GM23338 (cell line): ENCODE measurements around the gene DCN. TPM values are rescaled to one million over a fixed set of nuclear protein-coding genes. Genes with fewer than 3 reads are reported as not detected.

Experiments used
- ATAC-seq: fragments of 200-7000 bp; cut with Tn5 transposase; 3 replicates; pipeline ENCODE4 v1.9.1; 2020
- DNase-seq: peaks from one replicate; pipeline ENCODE4 v3.0.0-alpha.2; 2015; ENCODE audit warnings: low spot score
- H2AFZ ChIP-seq: fragments of 200-600 bp; sonication (generic); 2 replicates; pipeline ENCODE4 v1.8.0; 2016; ENCODE audit warnings: antibody characterized with exemption, mild to moderate bottlenecking, moderate library complexity
- H3F3A ChIP-seq: fragments of 200-600 bp; sonication (generic); replicated peaks from 2 replicates; pipeline ENCODE4 v1.8.0; 2017; ENCODE audit warnings: antibody characterized with exemption, mixed run types, low read depth
- H3K27ac ChIP-seq: fragments of 200-600 bp; sonication (generic); 2 replicates; pipeline ENCODE4 v1.6.1; 2016; ENCODE audit warnings: low read depth
- H3K27me3 ChIP-seq: fragments of 200-600 bp; sonication (generic); 2 replicates; pipeline ENCODE4 v1.8.0; 2016; ENCODE audit warnings: mild to moderate bottlenecking, mixed run types, moderate library complexity; ENCODE audit not compliant: insufficient read depth
- H3K36me3 ChIP-seq: fragments of 200-600 bp; sonication (generic); 2 replicates; pipeline ENCODE4 v1.8.0; 2016; ENCODE audit warnings: mild to moderate bottlenecking; ENCODE audit not compliant: insufficient read depth
- H3K4me1 ChIP-seq: fragments of 200-600 bp; sonication (generic); 2 replicates; pipeline ENCODE4 v1.8.0; 2016; ENCODE audit warnings: mild to moderate bottlenecking, moderate library complexity; ENCODE audit not compliant: insufficient read depth
- H3K4me2 ChIP-seq: fragments of 200-600 bp; sonication (generic); 2 replicates; pipeline ENCODE4 v1.7.1; 2017; ENCODE audit warnings: mixed run types
- H3K4me3 ChIP-seq: fragments of 200-600 bp; sonication (generic); 2 replicates; pipeline ENCODE4 v1.6.1; 2016; ENCODE audit warnings: mixed run types
- H3K79me2 ChIP-seq: fragments of 200-600 bp; sonication (generic); replicated peaks from 2 replicates; pipeline ENCODE4 v1.8.0; 2017; ENCODE audit warnings: mild to moderate bottlenecking; ENCODE audit not compliant: insufficient read depth
- H3K9me2 ChIP-seq: fragments of 200-600 bp; sonication (generic); 2 replicates; pipeline ENCODE4 v1.8.0; 2017; ENCODE audit not compliant: insufficient read depth
- H4K20me1 ChIP-seq: fragments of 200-600 bp; sonication (generic); replicated peaks from 2 replicates; pipeline ENCODE4 v1.8.0; 2017; ENCODE audit warnings: mild to moderate bottlenecking; ENCODE audit not compliant: insufficient read depth
- H3K27ac Mint-ChIP-seq: 2 replicates; pipeline ENCODE4 v1.8.0; 2020; ENCODE audit warnings: inconsistent platforms, mild to moderate bottlenecking, moderate library complexity, mixed read lengths
- H3K27me3 Mint-ChIP-seq: 3 replicates; pipeline ENCODE4 v1.8.0; 2022; ENCODE audit warnings: low read depth, mild to moderate bottlenecking, moderate library complexity, mixed read lengths, inconsistent platforms; ENCODE audit not compliant: insufficient read depth, poor library complexity
- H3K36me3 Mint-ChIP-seq: 3 replicates; pipeline ENCODE4 v1.8.0; 2021; ENCODE audit warnings: low read depth, mild to moderate bottlenecking, inconsistent platforms, moderate library complexity, mixed read lengths
- H3K4me1 Mint-ChIP-seq: 3 replicates; pipeline ENCODE4 v1.8.0; 2020; ENCODE audit warnings: mild to moderate bottlenecking, inconsistent platforms, mixed read lengths
- H3K4me3 Mint-ChIP-seq: 3 replicates; pipeline ENCODE4 v1.8.0; 2021; ENCODE audit warnings: moderate library complexity, mild to moderate bottlenecking, inconsistent platforms, mixed read lengths
- H3K9me3 Mint-ChIP-seq: 3 replicates; pipeline ENCODE4 v1.8.0; 2020; ENCODE audit warnings: moderate library complexity, mild to moderate bottlenecking, inconsistent platforms, mixed read lengths
- CREB1 ChIP-seq: fragments of 250-450 bp; sonication (Bioruptor Pico); IDR thresholded peaks from 2 replicates; pipeline ENCODE4 v1.5.0; 2020; ENCODE audit warnings: low read depth, mild to moderate bottlenecking, moderate library complexity
- EZH2 ChIP-seq: fragments of 200-600 bp; sonication (generic); IDR thresholded peaks from one replicate; pipeline ENCODE4 v1.8.0; 2017; ENCODE audit warnings: antibody characterized with exemption, mild to moderate bottlenecking, low read depth; ENCODE audit not compliant: unreplicated experiment
- EZH2phosphoT487 ChIP-seq: fragments of 200-600 bp; sonication (generic); IDR thresholded peaks from one replicate; pipeline ENCODE4 v1.8.1; 2018; ENCODE audit warnings: antibody characterized with exemption; ENCODE audit not compliant: unreplicated experiment
- JUNB ChIP-seq: IDR thresholded peaks from one replicate; pipeline ENCODE4 v1.6.1; 2016; ENCODE audit warnings: antibody characterized with exemption; ENCODE audit not compliant: unreplicated experiment
- ZNF114 ChIP-seq: fragments of 250-450 bp; sonication (Bioruptor Pico); IDR thresholded peaks from 2 replicates; pipeline ENCODE4 v1.5.0; 2020; ENCODE audit warnings: mild to moderate bottlenecking, moderate library complexity
- polyA plus RNA-seq: library from polyadenylated mRNA; unstranded; fragments of >200 nt; fragmentation: Nextera tagmentation; extraction: Ambion mirVana; gene quantifications from 2 replicates; pipeline ENCODE4 v1.2.1, GENCODE V29; 2016
- total RNA-seq: library from RNA; depleted of rRNA; stranded (reverse); fragments of >200 nt; shearing (Covaris generic); gene quantifications from 2 replicates; pipeline ENCODE4 v1.2.3, GENCODE V29; 2014
- TF ChIP-seq, protein P1 (sequence below): fragments of 250-450 bp; sonication (Bioruptor Pico); IDR thresholded peaks from 2 replicates; pipeline ENCODE4 v1.5.0; 2020; ENCODE audit warnings: mild to moderate bottlenecking, moderate library complexity
- TF ChIP-seq, protein P2 (sequence below), 2 experiments: fragments of 200-600 bp in 1 of 2; sonication (generic) in 1 of 2; conservative IDR thresholded peaks; 2 replicates each; pipeline versions ENCODE4 v1.5.1 to v1.6.1; 2016 to 2017; ENCODE audit warnings: antibody characterized with exemption in 2 of 2, low read depth in 2 of 2, mild to moderate bottlenecking in 2 of 2, moderate library complexity in 1 of 2
- TF ChIP-seq, protein P3 (sequence below): IDR thresholded peaks from 2 replicates; pipeline ENCODE4 v1.6.1; 2016; ENCODE audit warnings: antibody characterized with exemption

The DCN gene
- total and polyA plus RNA-seq, 2 experiments from 2014 or later = not detected

DNA sequence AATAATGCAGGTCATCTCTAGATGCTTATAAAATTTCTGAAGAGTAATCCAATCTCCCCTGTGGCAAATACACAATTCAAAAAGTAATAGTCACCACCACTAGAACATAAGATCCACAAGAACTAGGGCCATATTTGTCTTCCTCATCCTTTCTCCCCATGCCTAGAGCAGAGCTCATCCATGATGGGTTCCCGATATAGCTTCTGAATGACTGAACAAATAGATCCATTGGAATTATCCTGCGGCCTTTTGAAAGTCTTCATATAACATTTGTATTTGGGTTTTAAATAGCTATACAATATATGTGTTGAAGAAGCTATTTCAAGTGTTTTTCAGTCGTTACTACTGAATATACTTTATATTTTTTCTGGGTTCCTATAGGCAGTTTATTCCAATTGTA is 5.7 kb downstream of the DCN start (continued):
- TF ChIP-seq, protein P1, sequence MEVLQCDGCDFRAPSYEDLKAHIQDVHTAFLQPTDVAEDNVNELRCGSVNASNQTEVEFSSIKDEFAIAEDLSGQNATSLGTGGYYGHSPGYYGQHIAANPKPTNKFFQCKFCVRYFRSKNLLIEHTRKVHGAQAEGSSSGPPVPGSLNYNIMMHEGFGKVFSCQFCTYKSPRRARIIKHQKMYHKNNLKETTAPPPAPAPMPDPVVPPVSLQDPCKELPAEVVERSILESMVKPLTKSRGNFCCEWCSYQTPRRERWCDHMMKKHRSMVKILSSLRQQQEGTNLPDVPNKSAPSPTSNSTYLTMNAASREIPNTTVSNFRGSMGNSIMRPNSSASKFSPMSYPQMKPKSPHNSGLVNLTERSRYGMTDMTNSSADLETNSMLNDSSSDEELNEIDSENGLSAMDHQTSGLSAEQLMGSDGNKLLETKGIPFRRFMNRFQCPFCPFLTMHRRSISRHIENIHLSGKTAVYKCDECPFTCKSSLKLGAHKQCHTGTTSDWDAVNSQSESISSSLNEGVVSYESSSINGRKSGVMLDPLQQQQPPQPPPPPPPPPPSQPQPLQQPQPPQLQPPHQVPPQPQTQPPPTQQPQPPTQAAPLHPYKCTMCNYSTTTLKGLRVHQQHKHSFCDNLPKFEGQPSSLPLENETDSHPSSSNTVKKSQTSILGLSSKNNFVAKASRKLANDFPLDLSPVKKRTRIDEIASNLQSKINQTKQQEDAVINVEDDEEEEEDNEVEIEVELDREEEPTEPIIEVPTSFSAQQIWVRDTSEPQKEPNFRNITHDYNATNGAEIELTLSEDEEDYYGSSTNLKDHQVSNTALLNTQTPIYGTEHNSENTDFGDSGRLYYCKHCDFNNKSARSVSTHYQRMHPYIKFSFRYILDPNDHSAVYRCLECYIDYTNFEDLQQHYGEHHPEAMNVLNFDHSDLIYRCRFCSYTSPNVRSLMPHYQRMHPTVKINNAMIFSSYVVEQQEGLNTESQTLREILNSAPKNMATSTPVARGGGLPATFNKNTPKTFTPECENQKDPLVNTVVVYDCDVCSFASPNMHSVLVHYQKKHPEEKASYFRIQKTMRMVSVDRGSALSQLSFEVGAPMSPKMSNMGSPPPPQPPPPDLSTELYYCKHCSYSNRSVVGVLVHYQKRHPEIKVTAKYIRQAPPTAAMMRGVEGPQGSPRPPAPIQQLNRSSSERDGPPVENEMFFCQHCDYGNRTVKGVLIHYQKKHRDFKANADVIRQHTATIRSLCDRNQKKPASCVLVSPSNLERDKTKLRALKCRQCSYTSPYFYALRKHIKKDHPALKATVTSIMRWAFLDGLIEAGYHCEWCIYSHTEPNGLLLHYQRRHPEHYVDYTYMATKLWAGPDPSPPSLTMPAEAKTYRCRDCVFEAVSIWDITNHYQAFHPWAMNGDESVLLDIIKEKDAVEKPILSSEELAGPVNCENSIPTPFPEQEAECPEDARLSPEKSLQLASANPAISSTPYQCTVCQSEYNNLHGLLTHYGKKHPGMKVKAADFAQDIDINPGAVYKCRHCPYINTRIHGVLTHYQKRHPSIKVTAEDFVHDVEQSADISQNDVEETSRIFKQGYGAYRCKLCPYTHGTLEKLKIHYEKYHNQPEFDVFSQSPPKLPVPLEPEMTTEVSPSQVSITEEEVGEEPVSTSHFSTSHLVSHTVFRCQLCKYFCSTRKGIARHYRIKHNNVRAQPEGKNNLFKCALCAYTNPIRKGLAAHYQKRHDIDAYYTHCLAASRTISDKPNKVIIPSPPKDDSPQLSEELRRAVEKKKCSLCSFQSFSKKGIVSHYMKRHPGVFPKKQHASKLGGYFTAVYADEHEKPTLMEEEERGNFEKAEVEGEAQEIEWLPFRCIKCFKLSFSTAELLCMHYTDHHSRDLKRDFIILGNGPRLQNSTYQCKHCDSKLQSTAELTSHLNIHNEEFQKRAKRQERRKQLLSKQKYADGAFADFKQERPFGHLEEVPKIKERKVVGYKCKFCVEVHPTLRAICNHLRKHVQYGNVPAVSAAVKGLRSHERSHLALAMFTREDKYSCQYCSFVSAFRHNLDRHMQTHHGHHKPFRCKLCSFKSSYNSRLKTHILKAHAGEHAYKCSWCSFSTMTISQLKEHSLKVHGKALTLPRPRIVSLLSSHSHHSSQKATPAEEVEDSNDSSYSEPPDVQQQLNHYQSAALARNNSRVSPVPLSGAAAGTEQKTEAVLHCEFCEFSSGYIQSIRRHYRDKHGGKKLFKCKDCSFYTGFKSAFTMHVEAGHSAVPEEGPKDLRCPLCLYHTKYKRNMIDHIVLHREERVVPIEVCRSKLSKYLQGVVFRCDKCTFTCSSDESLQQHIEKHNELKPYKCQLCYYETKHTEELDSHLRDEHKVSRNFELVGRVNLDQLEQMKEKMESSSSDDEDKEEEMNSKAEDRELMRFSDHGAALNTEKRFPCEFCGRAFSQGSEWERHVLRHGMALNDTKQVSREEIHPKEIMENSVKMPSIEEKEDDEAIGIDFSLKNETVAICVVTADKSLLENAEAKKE (CRISPR knock-in tag) = no peak
- TF ChIP-seq CREB1 (CRISPR knock-in tag) (no peak), EZH2 (no peak), EZH2phosphoT487 (no peak), JUNB (no peak)
- TF ChIP-seq, protein P2, sequence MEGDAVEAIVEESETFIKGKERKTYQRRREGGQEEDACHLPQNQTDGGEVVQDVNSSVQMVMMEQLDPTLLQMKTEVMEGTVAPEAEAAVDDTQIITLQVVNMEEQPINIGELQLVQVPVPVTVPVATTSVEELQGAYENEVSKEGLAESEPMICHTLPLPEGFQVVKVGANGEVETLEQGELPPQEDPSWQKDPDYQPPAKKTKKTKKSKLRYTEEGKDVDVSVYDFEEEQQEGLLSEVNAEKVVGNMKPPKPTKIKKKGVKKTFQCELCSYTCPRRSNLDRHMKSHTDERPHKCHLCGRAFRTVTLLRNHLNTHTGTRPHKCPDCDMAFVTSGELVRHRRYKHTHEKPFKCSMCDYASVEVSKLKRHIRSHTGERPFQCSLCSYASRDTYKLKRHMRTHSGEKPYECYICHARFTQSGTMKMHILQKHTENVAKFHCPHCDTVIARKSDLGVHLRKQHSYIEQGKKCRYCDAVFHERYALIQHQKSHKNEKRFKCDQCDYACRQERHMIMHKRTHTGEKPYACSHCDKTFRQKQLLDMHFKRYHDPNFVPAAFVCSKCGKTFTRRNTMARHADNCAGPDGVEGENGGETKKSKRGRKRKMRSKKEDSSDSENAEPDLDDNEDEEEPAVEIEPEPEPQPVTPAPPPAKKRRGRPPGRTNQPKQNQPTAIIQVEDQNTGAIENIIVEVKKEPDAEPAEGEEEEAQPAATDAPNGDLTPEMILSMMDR (conservative IDR thresholded peaks at IDR 0.05; ENCODE audit: low read depth in 2 of 2) = no peak

DNA sequence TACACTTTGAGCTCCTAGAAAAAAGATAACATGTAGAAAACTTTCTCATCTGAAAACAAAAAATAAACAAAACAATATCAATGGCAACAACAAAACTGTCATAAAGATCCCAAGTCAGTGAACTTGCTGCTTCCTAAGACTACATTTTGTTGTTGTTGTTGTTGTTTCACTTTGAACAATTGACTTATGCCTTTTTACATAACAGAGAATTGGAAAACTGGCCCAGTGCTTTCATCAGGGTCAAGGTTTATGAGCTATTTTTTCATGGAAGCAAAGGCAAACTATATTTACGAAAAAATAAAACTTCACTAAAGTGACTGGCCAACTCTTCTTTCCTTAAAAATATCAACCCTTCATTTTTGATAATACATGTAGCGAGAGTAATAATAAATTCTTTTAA is 6.3 kb downstream of the DCN start:
- no peak overlapping the region for H3K4me3 ChIP-seq
- TF ChIP-seq EZH2 (no peak), ZNF114 (no peak), JUNB (no peak), EZH2phosphoT487 (no peak)
- TF ChIP-seq, protein P2 (conservative IDR thresholded peaks at IDR 0.05; ENCODE audit: low read depth in 2 of 2) = no peak
- TF ChIP-seq, protein P3, sequence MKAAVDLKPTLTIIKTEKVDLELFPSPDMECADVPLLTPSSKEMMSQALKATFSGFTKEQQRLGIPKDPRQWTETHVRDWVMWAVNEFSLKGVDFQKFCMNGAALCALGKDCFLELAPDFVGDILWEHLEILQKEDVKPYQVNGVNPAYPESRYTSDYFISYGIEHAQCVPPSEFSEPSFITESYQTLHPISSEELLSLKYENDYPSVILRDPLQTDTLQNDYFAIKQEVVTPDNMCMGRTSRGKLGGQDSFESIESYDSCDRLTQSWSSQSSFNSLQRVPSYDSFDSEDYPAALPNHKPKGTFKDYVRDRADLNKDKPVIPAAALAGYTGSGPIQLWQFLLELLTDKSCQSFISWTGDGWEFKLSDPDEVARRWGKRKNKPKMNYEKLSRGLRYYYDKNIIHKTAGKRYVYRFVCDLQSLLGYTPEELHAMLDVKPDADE = no peak

More for the DNA sequence above, 6.3 kb downstream of the DCN start:
- Mint-ChIP-seq H3K27me3 (no peaks in the 10 kb centered on the region), H3K36me3 (no peaks in the 10 kb centered on the region), H3K9me3 (no peaks in the 10 kb centered on the region), H3K4me1 (no peaks in the 10 kb centered on the region; the same call in 2 of the 3 replicates), H3K4me3 (no peak overlapping the region), H3K27ac (no peak overlapping the region)
- Histone ChIP-seq H3K79me2 (no peaks in the 10 kb centered on the region), H3K36me3 (no peaks in the 10 kb centered on the region), H3K27ac (no peak overlapping the region), H3F3A (no peaks in the 10 kb centered on the region), H3K9me2 (no peaks in the 10 kb centered on the region), H2AFZ (no peak overlapping the region), H3K27me3 (no peaks in the 10 kb centered on the region), H3K4me1 (no peaks in the 10 kb centered on the region), H3K4me2 (no peak overlapping the region), H4K20me1 (no peaks in the 10 kb centered on the region)
- DNase-seq (no peak), ATAC-seq (no peak)
